ENCODE data around the gene USP6NL. TPM values are rescaled to one million over a fixed set of nuclear protein-coding genes. Genes with fewer than 3 reads are reported as not detected.
A peak's percentile ranks its signal among the peaks of the same experiment; 100 is the strongest.

Gene USP6NL
- polyA plus RNA-seq, 1 of the 3 experiments (the other 2 are of a cell fraction): 8.9 TPM

- no peak for DNase-seq
- no peaks in the 10 kb centered on the region for H3K9me2 ChIP-seq
- peaks cover 7% of the 10 kb centered on the region for H3F3A ChIP-seq (replicated peaks; ENCODE audit: insufficient read depth)
- peaks cover 0 to 11% of the 10 kb centered on the region in 2 experiments; a peak in 2 of 4 replicates for H3K4me1 ChIP-seq (ENCODE audit: control insufficient read depth in 1 of 2, insufficient read depth in 2 of 2, low read depth in 1 of 2, low read length in 1 of 2)
- H3K79me2 ChIP-seq (ENCODE audit: insufficient read depth): no peaks in the 10 kb centered on the region
- no peaks in the 10 kb centered on the region for H3K9me3 ChIP-seq
- TF ChIP-seq EP300 (IDR thresholded peaks at IDR 0.05; ENCODE audit: borderline replicate concordance in 1 of 2, low read depth in 1 of 2, low read length in 1 of 2): no peak
- TF ChIP-seq TCF12 (IDR thresholded peaks at IDR 0.05): no peak
- no peak for TF ChIP-seq TEAD4 (IDR thresholded peaks at IDR 0.05; ENCODE audit: borderline replicate concordance, insufficient read depth)
- TF ChIP-seq, protein P1, sequence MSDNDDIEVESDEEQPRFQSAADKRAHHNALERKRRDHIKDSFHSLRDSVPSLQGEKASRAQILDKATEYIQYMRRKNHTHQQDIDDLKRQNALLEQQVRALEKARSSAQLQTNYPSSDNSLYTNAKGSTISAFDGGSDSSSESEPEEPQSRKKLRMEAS (IDR thresholded peaks at IDR 0.05; ENCODE audit: low read depth): no peak
- TF ChIP-seq RAD21 (IDR thresholded peaks at IDR 0.05; ENCODE audit: low read length): no peak
- no peak for TF ChIP-seq SMC3 (IDR thresholded peaks at IDR 0.05; ENCODE audit: low read depth, low read length)
- TF ChIP-seq JUND (IDR thresholded peaks at IDR 0.05): no peak
- TF ChIP-seq YY1 (IDR thresholded peaks at IDR 0.05; ENCODE audit: low read depth): no peak
- no peak for TF ChIP-seq FOXM1 (IDR thresholded peaks at IDR 0.05; ENCODE audit: low read depth)
- no peak for TF ChIP-seq RFX5 (IDR thresholded peaks at IDR 0.05; ENCODE audit: low read length)
- no peak for TF ChIP-seq MXI1 (IDR thresholded peaks at IDR 0.05; ENCODE audit: low read depth, low read length)
- no peak for TF ChIP-seq FOXJ3 (CRISPR knock-in tag; IDR thresholded peaks at IDR 0.05)
- TF ChIP-seq NFIC (IDR thresholded peaks at IDR 0.05; ENCODE audit: borderline replicate concordance): no peak
- no peak for TF ChIP-seq SIN3A (IDR thresholded peaks at IDR 0.05; ENCODE audit: borderline replicate concordance, low read depth, low read length)
- TF ChIP-seq PBX3 (IDR thresholded peaks at IDR 0.05): no peak
- no peak for TF ChIP-seq GATA2 (CRISPR knock-in tag; IDR thresholded peaks at IDR 0.05)
- TF ChIP-seq CTCF (IDR thresholded peaks at IDR 0.05): no peak
- ChIA-PET CTCF (no interaction called here), POLR2A (no interaction called here)
- H3K4me3 ChIP-seq (ENCODE audit: low read depth in 2 of 2, low read length in 1 of 2): no peak overlapping the region
- H3K4me2 ChIP-seq: no peak overlapping the region
- no peak overlapping the region for H2AFZ ChIP-seq (ENCODE audit: low read depth)
- 83% methylated on average over 5 of the region's 5 CpGs for WGBS (ENCODE audit: low lambda C conversion rate)
- no peak overlapping the region for H3K9ac ChIP-seq
- H3K36me3 ChIP-seq (replicated peaks in 1 of 2; ENCODE audit: control insufficient read depth in 1 of 2, insufficient read depth in 2 of 2, low read length in 1 of 2): no peaks in the 10 kb centered on the region
- no peak overlapping the region for H3K27ac ChIP-seq (ENCODE audit: low read depth in 2 of 2, low read length in 1 of 2)
- H4K20me1 ChIP-seq (ENCODE audit: insufficient read depth): no peaks in the 10 kb centered on the region
- H3K27me3 ChIP-seq (ENCODE audit: insufficient read depth): no peaks in the 10 kb centered on the region
Observed at GRCh38 chr10:11616021-11616420, 4.6 kb upstream of the USP6NL start.

GRCh38 chr10:11615396-11615795 lies 3.9 kb upstream of the USP6NL start:
- no peak overlapping the region for H3K4me3 ChIP-seq (ENCODE audit: low read depth in 2 of 2, low read length in 1 of 2)
- H3K4me1 ChIP-seq (ENCODE audit: control insufficient read depth in 1 of 2, insufficient read depth in 2 of 2, low read depth in 1 of 2, low read length in 1 of 2): peaks cover 0 to 11% of the 10 kb centered on the region in 2 experiments; a peak in 3 of 4 replicates
- H3K79me2 ChIP-seq (ENCODE audit: insufficient read depth): 0 out of 2 replicates have a peak, but pooled peaks cover under 1% of the 10 kb centered on the region
- no peaks in the 10 kb centered on the region for H3K27me3 ChIP-seq (ENCODE audit: insufficient read depth)
- ChIA-PET POLR2A (no interaction called here), CTCF (no interaction called here)
- no peaks in the 10 kb centered on the region for H3K9me3 ChIP-seq
- TF ChIP-seq GABPA (IDR thresholded peaks at IDR 0.05; ENCODE audit: low read depth) (no peak), NRF1 (IDR thresholded peaks at IDR 0.05; ENCODE audit: low read depth, low read length) (no peak), YY1 (IDR thresholded peaks at IDR 0.05; ENCODE audit: low read depth) (no peak), POLR2AphosphoS5 (IDR thresholded peaks at IDR 0.05; ENCODE audit: low read depth, low read length) (no peak), JUND (IDR thresholded peaks at IDR 0.05) (no peak), MXI1 (IDR thresholded peaks at IDR 0.05; ENCODE audit: low read depth, low read length) (no peak), USF2 (IDR thresholded peaks at IDR 0.05; ENCODE audit: borderline replicate concordance, low read depth, low read length) (no peak), TAF1 (IDR thresholded peaks at IDR 0.05; ENCODE audit: borderline replicate concordance, low read depth, low read length) (no peak)
- TF ChIP-seq, protein P2, sequence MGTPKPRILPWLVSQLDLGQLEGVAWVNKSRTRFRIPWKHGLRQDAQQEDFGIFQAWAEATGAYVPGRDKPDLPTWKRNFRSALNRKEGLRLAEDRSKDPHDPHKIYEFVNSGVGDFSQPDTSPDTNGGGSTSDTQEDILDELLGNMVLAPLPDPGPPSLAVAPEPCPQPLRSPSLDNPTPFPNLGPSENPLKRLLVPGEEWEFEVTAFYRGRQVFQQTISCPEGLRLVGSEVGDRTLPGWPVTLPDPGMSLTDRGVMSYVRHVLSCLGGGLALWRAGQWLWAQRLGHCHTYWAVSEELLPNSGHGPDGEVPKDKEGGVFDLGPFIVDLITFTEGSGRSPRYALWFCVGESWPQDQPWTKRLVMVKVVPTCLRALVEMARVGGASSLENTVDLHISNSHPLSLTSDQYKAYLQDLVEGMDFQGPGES (IDR thresholded peaks at IDR 0.05; ENCODE audit: low read depth, low read length): no peak
- H3F3A ChIP-seq (replicated peaks; ENCODE audit: insufficient read depth): peaks cover 7% of the 10 kb centered on the region
- H3K9me2 ChIP-seq: no peaks in the 10 kb centered on the region
- H2AFZ ChIP-seq (ENCODE audit: low read depth): peak overlapping the region; percentile 41; the same call in 1 of the 2 replicates
- DNase-seq: no peak
- H3K36me3 ChIP-seq (replicated peaks in 1 of 2; ENCODE audit: control insufficient read depth in 1 of 2, insufficient read depth in 2 of 2, low read length in 1 of 2): no peaks in the 10 kb centered on the region
- no peaks in the 10 kb centered on the region for H4K20me1 ChIP-seq (ENCODE audit: insufficient read depth)
- no peak overlapping the region for H3K9ac ChIP-seq
- H3K4me2 ChIP-seq: no peak overlapping the region
- no peak overlapping the region for H3K27ac ChIP-seq (ENCODE audit: low read depth in 2 of 2, low read length in 1 of 2)
